ENCODE data around the gene MMP24. TPM values are rescaled to one million over a fixed set of nuclear protein-coding genes. Genes with fewer than 3 reads are reported as not detected.
A peak's percentile ranks its signal among the peaks of the same experiment; 100 is the strongest.

The MMP24 gene
- total RNA-seq, 1 donor = under 0.01 TPM

GRCh38 chr20:35215066-35215956 is 11.2 kb upstream of the MMP24 start:
- DNase-seq (ENCODE audit: low read depth in 2 of 3, low spot score in 2 of 3) = no peak

DNA sequence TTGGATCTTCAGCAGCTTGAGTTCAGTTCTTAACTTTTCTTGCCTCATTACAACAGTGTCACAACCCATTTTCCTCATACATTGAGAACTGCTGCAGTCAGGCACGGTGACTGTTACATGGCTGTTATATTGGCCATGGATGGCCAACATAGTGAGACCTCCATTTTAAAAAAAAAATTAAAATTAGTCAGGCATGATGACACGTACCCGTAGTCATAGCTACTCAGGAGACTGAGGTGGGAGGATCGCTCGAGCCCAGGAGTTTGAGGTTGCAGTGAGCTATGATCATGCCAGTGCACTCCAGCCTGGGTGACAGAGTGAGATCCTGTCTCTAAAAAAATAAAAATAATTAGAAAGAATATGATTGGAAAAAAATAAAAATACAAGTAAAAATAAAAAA is 9.9 kb upstream of the MMP24 start:
- DNase-seq (ENCODE audit: low read depth in 2 of 3, low spot score in 2 of 3) = no peak

GRCh38 chr20:35223941-35224340 is 2.5 kb upstream of the MMP24 start:
- no peak for DNase-seq (ENCODE audit: low read depth in 2 of 3, low spot score in 2 of 3)

DNA sequence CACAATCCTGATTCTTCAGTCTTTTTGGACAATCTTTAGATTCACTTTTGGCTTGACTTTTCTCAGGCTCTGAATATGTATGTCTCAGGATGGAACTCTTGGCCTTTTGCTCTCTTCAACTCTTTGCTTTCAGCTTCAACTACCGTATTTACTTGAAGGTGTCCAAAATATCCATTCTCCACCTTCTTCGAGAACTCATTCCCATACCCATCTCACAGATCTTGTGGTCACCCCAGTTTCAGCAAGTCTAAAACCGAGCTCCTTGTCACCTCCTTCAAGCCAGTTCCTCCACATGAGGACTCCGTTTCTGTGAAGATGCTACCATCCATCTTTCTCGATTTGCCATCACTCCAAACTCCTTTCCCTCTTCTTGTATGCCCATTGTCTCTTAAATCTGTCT is 2.0 kb upstream of the MMP24 start:
- DNase-seq (ENCODE audit: low read depth in 2 of 3, low spot score in 2 of 3) = no peak

DNA sequence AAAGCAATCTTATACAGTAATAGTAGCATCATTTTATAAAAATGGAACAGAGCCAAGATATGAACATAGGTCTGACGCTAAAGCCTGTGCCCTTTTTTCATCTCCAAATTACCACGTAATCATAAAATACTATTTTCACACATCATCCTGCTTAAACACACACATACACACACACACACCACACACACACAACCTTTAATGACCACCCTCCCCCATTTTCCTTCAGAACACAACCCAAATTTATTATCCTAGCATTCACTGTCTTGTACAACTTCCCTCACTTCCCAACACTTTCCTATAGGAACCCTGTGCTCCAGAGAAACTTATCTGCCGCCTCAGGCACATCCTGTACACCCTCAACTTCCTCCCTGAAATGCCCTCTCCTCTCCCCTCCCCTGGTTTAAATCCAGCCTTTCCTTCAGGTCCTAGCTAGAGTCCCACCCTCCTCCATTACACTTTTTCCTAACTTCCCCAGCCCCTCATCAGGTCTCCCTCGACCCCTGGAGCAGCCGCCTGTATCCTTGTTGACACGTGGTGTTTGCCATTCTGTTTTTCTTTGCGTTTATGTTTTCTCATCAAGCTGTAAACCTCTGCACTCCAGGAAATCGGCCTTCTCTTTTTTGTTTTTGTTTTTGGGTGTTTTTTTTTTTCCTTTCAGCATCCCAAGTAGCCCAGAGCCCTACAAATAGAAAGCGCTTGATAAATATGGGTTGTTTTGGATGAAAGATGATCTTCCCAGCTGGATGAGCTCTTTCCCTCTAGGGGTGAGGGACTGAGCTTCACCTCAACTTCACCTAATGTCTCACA is 968 bp upstream of the MMP24 start:
- DNase-seq (ENCODE audit: low read depth in 2 of 3, low spot score in 2 of 3) = peak in 1 of 3 donors; percentile 4

DNA sequence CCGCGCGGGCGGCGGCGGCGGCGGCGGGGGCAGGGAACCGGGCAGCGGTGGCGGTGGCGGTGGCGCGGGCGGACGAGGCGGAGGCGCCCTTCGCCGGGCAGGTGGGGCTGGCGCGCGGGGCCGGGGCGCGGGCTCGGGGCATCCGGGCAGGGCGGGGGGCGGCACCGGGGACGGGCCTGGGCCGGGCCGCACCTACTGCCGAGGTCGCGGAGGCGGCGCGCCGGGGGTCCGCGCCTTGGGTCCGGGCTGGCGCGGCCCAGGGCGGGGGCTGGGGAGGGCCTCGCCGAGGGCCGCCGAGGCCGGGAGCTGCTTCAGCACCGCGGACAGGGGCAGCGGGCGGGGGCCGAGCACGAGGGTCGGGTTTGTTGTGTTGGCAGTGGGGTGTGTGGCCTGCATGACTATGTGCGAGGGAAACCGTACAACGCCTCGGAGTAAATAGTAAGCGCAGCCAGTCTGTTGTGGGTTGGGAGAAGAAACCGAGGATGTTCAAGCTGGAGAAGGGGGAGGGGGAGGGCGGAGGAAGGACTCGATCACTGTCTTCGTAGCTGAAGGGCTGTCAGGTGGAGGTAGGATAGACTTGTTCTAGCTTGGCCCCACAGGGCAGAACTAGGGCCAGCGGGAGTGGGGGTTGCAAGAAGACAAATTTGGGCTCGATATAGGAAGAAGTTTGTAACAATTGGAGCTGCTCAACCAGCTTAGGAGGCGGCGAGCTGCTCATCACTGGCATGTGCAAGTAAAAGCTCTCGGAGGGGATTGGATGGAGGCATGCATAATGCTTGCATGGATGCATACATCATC is 593 bp downstream of the MMP24 start:
- peak in 2 of 3 donors; percentile 59 to 66 for DNase-seq (ENCODE audit: low read depth in 2 of 3, low spot score in 2 of 3)

GRCh38 chr20:35232575-35232974 is 6.1 kb downstream of the MMP24 start:
- DNase-seq (ENCODE audit: low read depth in 2 of 3, low spot score in 2 of 3) = no peak

- DNase-seq (ENCODE audit: low read depth in 2 of 3, low spot score in 2 of 3) = no peak
Observed at GRCh38 chr20:35235881-35236280, 9.4 kb downstream of the MMP24 start.

GRCh38 chr20:35237486-35237885 is 11.0 kb downstream of the MMP24 start:
- DNase-seq (ENCODE audit: low read depth in 2 of 3, low spot score in 2 of 3) = no peak

DNA sequence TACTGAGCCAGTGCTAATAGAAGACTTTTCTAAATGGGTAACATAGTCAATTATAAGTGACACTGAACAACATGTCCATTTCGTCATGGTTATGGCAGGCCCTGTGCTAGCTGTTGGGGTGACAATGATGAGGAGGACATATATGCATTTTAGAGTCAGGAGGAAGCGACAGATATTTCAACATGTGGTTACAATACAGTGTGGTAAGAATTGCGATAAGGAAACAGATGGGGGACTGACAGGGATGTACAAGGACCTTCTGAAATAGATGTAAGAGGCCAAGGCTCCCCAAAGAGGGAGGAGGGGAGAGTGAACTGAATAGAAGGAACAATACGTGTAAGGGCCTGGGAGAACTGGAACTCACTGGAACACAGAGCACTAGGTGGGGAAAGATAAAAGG is 11.7 kb downstream of the MMP24 start:
- DNase-seq (ENCODE audit: low read depth in 2 of 3, low spot score in 2 of 3) = peak in 1 of 3 donors; percentile 53

GRCh38 chr20:35238735-35239134 is 12.2 kb downstream of the MMP24 start:
- no peak for DNase-seq (ENCODE audit: low read depth in 2 of 3, low spot score in 2 of 3)

DNA sequence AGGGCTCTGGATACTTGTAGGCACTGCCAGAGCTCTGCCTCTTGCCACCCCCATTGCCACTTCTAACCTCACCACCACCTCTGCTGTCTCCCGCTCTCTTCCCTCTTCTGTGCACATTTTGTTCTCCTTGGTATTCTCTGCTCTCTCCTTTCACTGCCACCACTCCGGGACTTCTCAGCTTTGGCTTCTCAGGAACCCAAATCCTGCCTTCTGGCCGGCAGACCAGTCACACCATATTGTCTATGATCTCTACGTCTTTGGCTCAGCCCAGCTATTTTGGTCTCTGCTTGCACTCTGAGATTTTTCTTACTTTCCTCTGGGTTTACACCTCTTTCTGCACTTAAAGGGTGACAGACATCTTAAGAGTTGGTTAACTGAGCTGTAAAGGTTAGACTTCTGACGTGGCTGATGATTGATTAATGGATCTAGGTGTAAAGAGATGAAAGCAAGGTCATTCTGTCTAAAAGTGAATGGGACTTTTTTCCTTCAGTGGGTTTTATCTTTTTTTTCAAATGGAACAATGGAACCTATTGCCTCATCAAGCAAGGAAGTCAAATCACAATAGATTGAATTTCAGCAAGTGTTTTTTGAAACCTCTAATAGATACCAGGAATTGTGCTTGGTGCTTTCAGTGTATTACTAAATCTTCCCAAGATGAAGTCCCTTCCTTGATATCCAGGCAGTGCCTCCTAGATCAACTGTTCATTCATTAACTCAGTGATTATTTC is 13.8 kb downstream of the MMP24 start:
- no peak for DNase-seq (ENCODE audit: low read depth in 2 of 3, low spot score in 2 of 3)

DNA sequence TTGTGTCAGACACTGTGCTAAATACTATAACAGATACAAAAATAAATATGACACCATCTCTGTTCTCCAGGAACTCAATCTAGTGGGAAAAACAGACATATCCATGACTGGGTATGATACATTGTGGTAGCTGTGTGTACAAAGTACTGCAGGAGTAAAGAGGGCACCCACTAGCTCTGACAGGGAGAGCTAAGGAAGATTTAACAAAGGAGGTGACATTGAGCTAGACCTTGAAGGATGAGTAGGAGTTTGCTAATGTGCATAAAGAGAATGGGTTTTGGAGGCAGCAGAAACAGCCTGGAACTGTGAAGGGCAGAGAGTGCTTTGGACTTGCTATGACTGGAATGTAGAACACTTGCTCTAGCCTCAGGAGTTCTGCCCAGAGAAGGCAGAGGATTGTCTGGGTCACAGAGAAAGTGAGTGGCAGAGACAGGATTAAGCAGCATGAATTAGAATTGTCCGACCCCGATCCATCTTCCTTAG is 14.4 kb downstream of the MMP24 start:
- DNase-seq (ENCODE audit: low read depth in 2 of 3, low spot score in 2 of 3) = no peak

DNA sequence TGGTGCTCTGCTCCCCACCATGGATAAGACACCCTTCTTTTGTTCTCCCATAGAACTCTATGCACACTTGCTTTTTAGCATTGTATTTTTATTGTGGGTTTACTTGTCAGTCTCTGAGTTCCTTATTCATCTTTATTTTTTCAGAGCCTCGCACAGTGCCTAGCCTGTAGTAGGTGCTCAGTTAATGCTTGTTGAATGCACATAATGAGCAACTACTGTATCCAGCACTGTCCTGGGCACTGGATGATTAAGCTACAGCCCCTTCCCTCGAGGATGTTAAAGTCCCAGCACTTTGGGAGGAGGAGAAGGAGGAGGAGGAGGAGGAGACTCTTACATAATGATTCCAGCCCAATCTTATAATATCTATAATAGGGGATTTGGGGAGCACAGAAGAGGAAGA is 16.8 kb downstream of the MMP24 start:
- DNase-seq (ENCODE audit: low read depth in 2 of 3, low spot score in 2 of 3) = no peak

DNA sequence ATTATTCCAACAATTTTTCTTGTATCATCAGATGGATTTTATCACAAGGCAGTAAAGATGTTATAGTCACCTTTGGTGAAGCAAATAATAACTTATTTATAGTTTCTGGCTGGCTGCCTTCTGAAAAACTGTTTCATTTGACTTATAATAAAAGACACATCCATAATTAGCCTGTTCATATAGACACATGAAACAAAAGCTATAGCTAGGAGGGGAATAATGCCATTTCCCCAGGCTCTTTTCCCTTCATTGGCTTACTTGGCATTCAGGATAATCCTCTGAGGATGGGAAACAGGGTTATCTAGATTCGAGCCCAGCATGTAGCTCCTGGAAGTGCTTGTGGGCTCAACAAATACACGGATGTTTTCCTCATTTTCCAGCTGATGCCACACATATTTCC is 17.5 kb downstream of the MMP24 start:
- DNase-seq (ENCODE audit: low read depth in 2 of 3, low spot score in 2 of 3) = no peak

- no peak for DNase-seq (ENCODE audit: low read depth in 2 of 3, low spot score in 2 of 3)
Observed at GRCh38 chr20:35246723-35247122, 20.2 kb downstream of the MMP24 start.

DNA sequence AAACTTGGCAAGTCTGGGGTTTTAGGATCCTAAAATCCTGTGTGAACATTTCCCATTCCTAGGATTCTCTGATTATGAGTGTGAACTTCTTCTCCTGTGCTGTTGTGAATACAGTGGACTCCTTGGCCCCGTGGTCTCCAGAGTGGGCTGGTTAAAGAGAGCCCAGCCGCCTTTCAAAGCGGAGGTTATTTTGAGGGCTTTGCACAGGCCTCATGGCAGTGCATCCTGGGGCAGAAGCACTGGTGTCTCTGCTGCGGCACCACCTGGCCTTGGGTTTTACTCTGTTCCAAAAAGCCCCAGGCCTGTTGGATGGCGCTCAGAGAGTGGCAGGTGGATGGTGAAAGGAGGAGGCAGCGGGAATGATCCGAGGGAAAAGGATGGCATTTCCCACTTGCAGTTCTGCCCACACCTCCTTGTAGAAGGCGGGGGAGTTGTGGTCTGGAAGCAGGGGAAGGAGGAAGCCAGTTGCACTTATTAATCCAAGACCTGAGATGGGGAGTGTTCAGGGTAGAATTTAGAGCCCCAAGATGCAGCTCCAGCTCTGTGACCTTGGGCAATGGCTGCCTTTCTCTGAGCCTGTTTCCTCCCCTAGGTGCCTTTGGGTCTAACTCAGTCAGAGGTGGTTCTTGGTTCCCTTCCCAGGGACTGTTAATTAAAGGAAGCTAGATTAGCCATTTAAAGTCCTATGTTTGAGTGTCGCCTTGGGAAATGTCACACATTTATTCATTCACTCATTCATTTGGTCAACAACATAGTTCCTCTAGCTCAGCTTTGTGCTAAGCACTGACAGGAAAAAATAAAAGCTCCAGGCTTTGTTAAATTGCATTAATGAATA is 22.4 kb downstream of the MMP24 start:
- DNase-seq (ENCODE audit: low read depth in 2 of 3, low spot score in 2 of 3) = no peak

DNA sequence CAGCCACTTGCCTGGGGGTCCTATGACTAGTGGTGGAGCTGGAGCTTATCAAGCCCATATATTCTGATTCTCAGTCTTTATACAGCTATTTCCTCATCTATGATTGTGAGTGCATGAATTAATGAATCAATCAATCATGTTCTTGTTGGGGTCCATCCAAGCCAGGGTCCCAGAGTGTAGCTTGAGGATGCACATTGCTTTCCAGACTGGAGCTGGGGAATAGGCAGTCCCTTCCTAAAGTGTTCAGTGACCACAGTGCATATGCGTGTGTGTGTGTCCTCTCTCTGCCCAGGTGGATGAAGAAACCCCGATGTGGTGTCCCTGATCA is 25.1 kb downstream of the MMP24 start:
- no peak for DNase-seq (ENCODE audit: low read depth in 2 of 3, low spot score in 2 of 3)

GRCh38 chr20:35252037-35252461 is 25.6 kb downstream of the MMP24 start:
- DNase-seq (ENCODE audit: low read depth in 2 of 3, low spot score in 2 of 3) = peak in 1 of 3 donors; percentile 5
